Measurements from ENCODE around the gene NFIA. TPM values are rescaled to one million over a fixed set of nuclear protein-coding genes. Genes with fewer than 3 reads are reported as not detected.
A peak's percentile ranks its signal among the peaks of the same experiment; 100 is the strongest.

Gene NFIA
- total and polyA plus RNA-seq, 8 donors, result 9.6 to 108 (median 37.2) TPM

DNA sequence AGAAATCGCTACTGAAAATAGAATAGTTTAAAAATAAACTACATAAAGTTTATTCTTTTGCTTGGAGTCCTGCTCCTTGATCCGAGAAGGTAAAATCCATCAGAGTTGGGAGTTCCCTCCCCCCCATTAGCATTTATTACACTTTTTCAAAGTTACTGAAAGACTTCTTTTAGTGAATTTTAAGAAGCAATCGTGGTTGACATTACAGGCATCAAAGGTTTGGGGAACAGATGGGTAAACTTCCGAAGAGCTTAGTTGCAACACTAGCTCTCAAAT, 31.0 kb upstream of the NFIA start:
- Histone ChIP-seq H3K4me3 (peak overlapping the region; percentile 74 to 95 (median 88)), H3K27ac (peak overlapping the region in 4 of 5 donors; percentile 93 to 99 (median 94)), H3K4me1 (peaks cover 19 to 61% (median 47%) of the 10 kb centered on the region in 4 donors), H3K27me3 (peaks cover 0 to 21% (median 0%) of the 10 kb centered on the region in 3 donors), H3K36me3 (no peaks in the 10 kb centered on the region), H3K9me3 (no peaks in the 10 kb centered on the region)
- no peak for DNase-seq
- 35 to 52% (median 44%) methylated on average over 4 of the region's 4 CpGs for WGBS, 5 donors
- no peak for TF ChIP-seq POLR2A (IDR thresholded peaks at IDR 0.05)
- TF ChIP-seq EP300 (IDR thresholded peaks at IDR 0.05), result no peak
- TF ChIP-seq POLR2AphosphoS5 (IDR thresholded peaks at IDR 0.05), result no peak
- TF ChIP-seq CTCF (IDR thresholded peaks at IDR 0.05), result no peak
- intact Hi-C loops (cut with DNase I; ENCODE audit: low total_unique reads), result loop anchor here (5.0 kb wide), 1 partner anchor 401 kb away; no protein-coding TSS in a partner anchor

DNA sequence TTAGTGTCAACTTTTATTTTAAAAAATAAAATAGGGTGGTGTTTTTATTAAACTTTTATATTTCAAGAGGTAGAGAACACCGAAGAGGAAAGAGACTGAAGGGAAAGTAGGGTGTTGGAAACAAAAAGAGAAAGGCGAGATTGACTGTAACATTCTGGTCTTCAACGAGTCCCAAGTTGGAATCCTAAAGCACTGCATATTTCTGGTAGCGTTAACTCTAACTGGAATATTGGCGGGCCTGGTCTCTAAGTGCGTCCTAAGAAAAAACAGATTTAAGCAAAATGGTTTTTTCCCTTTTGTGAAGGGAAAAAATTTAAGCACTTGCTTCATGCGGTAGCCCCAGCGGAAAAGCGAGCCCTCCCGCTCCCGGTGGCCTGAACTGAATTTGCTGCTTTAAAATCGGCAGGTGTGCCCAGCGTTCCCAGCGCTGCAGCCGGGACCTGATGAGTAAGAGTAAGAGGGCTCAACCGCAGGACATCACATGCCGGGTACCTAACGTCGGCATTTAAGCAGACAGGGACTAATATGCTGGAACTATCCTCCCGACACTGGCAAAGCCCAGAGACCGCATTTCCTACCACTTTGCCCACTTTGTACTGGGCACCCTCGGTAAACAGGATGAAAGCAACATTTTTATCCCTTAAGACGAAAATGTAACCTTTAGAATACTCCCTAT, 30.5 kb upstream of the NFIA start:
- Histone ChIP-seq H3K27ac (peak overlapping the region in 4 of 5 donors; percentile 93 to 99 (median 94)), H3K4me1 (peaks cover 19 to 64% (median 49%) of the 10 kb centered on the region in 4 donors), H3K9me3 (no peaks in the 10 kb centered on the region), H3K27me3 (peaks cover 0 to 21% (median 0%) of the 10 kb centered on the region in 3 donors), H3K36me3 (no peaks in the 10 kb centered on the region), H3K4me3 (peak overlapping the region in 3 of 4 donors; percentile 74 to 95 (median 87))
- TF ChIP-seq EP300 (IDR thresholded peaks at IDR 0.05), result no peak
- no peak for TF ChIP-seq CTCF (IDR thresholded peaks at IDR 0.05)
- no peak for TF ChIP-seq POLR2AphosphoS5 (IDR thresholded peaks at IDR 0.05)
- no peak for TF ChIP-seq POLR2A (IDR thresholded peaks at IDR 0.05)
- 79 to 91% (median 86%) methylated on average over 23 of the region's 23 CpGs for WGBS, 5 donors
- peak in 1 of 2 donors; percentile 36 for DNase-seq
- intact Hi-C loops (cut with DNase I; ENCODE audit: low total_unique reads), result loop anchor here (5.0 kb wide), 1 partner anchor 400 kb away; no protein-coding TSS in a partner anchor

- DNase-seq, result peak in 1 of 2 donors; percentile 21
- no peaks in the 10 kb centered on the region for H3K36me3 ChIP-seq
- peak overlapping the region in 4 of 5 donors; percentile 93 to 99 (median 94) for H3K27ac ChIP-seq
- 72 to 84% (median 80%) methylated on average over 10 of the region's 10 CpGs for WGBS, 5 donors
- peaks cover 0 to 21% (median 0%) of the 10 kb centered on the region in 3 donors for H3K27me3 ChIP-seq
- H3K9me3 ChIP-seq, result no peaks in the 10 kb centered on the region
- peaks cover 20 to 65% (median 50%) of the 10 kb centered on the region in 4 donors for H3K4me1 ChIP-seq
- intact Hi-C loops (cut with DNase I; ENCODE audit: low total_unique reads), result loop anchor here (5.0 kb wide), 1 partner anchor 400 kb away; no protein-coding TSS in a partner anchor
- TF ChIP-seq CTCF (IDR thresholded peaks at IDR 0.05), result no peak
- no peak for TF ChIP-seq POLR2AphosphoS5 (IDR thresholded peaks at IDR 0.05)
- TF ChIP-seq POLR2A (IDR thresholded peaks at IDR 0.05), result no peak
- no peak for TF ChIP-seq EP300 (IDR thresholded peaks at IDR 0.05)
- no peak overlapping the region for H3K4me3 ChIP-seq
Observed at GRCh38 chr1:61052395-61053225, 29.8 kb upstream of the NFIA start.

DNA sequence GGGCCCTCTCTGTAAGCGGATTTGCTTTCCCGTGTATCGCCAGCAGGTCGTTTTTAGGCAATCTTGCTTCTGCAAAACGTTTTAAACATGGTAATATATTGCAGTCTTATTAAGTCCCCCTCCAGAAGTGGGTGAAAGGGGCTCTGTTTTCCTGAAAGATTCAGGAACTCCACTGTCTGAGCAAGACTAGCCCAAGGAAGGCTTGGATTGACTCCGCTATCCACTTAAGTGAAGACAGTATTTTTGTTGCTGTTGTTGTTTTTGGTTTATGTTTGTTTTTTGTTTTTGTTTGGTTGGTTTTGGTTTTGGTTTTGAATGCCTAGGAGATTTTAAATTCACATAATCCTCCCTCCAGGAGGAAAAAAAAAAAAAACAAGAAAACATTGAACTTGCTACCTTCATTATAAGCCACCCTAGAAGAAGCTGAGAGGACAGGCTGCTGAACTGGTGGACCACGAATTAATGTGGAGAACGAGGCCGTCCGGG, 29.1 kb upstream of the NFIA start:
- 44 to 50% (median 48%) methylated on average over 10 of the region's 10 CpGs for WGBS, 5 donors
- peaks cover 26 to 71% (median 56%) of the 10 kb centered on the region in 4 donors for H3K4me1 ChIP-seq
- TF ChIP-seq EP300 (IDR thresholded peaks at IDR 0.05) (no peak), POLR2A (IDR thresholded peaks at IDR 0.05) (no peak), POLR2AphosphoS5 (IDR thresholded peaks at IDR 0.05) (no peak), CTCF (IDR thresholded peaks at IDR 0.05) (no peak)
- intact Hi-C loops (cut with DNase I; ENCODE audit: low total_unique reads), result loop anchor here (5.0 kb wide), 1 partner anchor 399 kb away; no protein-coding TSS in a partner anchor
- H3K4me3 ChIP-seq, result peak overlapping the region; percentile 42 to 50 (median 46)
- H3K27me3 ChIP-seq, result peaks cover 0 to 21% (median 0%) of the 10 kb centered on the region in 3 donors
- no peaks in the 10 kb centered on the region for H3K9me3 ChIP-seq
- no peak for DNase-seq
- H3K27ac ChIP-seq, result peak overlapping the region; percentile 66 to 95 (median 93)
- no peaks in the 10 kb centered on the region for H3K36me3 ChIP-seq
